ENCODE measurements around the gene KIF21B.

GRCh38 chr1:201011616-201012015 lies 11.9 kb downstream of the KIF21B start:
- TF ChIP-seq CTCF (IDR thresholded peaks at IDR 0.05; ENCODE audit: borderline replicate concordance, extremely low read depth, low read length, poor library complexity, severe bottlenecking), result no peak
- no peak for TF ChIP-seq EZH2 (IDR thresholded peaks at IDR 0.05; ENCODE audit: borderline replicate concordance, low read depth, low read length, severe bottlenecking)

Data from DND-41 (cell line).